ENCODE measurements around the gene DEFB132. TPM values are rescaled to one million over a fixed set of nuclear protein-coding genes. Genes with fewer than 3 reads are reported as not detected.
A peak's percentile ranks its signal among the peaks of the same experiment; 100 is the strongest.

DEFB132 gene
- total and polyA plus RNA-seq, 9 of the 15 experiments (the other 6 are each of a cell fraction or from before 2014, with no cell fraction given): not detected

DNA sequence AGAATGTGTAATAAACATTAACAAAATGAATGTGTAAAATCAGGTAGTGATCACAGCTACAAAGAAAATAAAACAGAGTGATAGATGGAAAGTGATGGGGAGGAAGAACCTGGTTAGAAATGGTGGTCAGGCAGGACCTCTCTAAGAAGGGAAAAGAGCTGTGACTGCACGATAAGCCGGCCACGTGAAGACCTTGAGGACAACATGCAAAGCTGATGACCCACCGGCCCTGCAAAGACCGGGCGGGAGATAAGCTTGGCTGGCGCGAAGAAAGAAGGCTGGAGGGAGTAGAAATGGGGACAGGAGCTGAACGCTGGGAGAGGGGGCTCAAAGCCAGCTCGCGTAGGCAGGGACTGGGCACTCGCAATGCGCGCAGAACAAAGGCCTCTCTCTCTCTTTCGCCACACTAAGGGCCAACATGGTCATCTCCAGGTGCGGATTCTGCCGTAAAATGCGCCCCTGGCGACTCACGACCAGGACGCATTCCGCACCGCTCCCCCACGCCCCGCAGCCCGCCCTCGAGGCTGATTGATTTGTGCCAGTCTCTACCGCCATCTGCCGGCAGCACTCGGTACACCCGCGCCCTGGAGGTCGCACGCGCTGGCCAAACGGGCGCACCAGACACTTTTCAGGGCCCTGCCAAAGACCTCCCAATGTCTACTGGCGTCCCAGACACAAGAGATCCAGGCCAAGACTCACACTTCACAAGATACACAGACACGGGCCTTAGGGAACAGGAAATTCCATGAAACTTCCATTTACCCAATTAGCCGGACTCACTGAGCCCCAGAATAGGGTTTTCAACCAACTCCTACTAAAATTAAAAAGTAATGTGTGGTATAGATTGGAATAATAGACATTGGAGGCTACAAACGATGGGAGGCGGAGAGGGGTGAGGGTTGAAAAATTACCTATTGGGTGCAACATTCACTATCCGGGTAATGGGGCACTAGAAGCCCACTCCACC lies 9.4 kb downstream of the DEFB132 start (continued):
- no peak for TF ChIP-seq ZNF75A (CRISPR knock-in tag; IDR thresholded peaks at IDR 0.05)
- TF ChIP-seq GATA2 (CRISPR knock-in tag; IDR thresholded peaks at IDR 0.05): peak; percentile 95
- TF ChIP-seq FOXK2 (conservative IDR thresholded peaks at IDR 0.05 in 1 of 2, IDR thresholded peaks at IDR 0.05 in 1 of 2; ENCODE audit: low read depth in 2 of 2): peak; percentile 87 to 88

DNA sequence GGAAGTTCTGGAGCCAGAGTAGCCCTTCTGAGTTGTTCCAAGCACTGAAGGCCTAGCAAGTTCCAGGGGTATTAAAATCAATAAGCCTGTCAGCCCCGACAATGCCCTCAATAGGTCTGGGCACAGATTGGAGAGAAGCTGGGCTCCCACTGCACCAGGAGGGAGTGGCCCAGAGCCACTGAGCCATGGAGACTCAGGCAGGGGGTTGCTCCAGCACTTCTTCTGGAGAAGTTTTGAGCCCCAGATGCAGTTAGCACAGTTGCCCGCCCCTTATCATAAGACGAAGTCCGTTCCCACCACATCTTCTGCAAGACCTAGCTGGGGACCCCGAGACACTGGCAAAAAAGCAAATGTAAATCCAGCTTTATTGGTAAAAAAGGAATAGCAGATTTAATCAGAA lies 13.0 kb downstream of the DEFB132 start:
- no TSS peak for BruUV-seq (replicated peaks)
- H3K4me1 ChIP-seq (replicated peaks in 1 of 2; ENCODE audit: control insufficient read depth in 2 of 2, insufficient read depth in 2 of 2, low read length in 2 of 2): peaks cover 9 to 11% of the 10 kb centered on the region in 2 experiments; a peak in 4 of 5 replicates
- no peaks in the 10 kb centered on the region for H3K9me3 ChIP-seq (replicated peaks; ENCODE audit: control insufficient read depth, insufficient read depth, low read depth, low read length)
- H3K27me3 ChIP-seq (ENCODE audit: control insufficient read depth in 2 of 2, insufficient read depth in 2 of 2, low read length in 2 of 2): no peaks in the 10 kb centered on the region
- POLR2A ChIA-PET: interaction anchor here (1.6 kb wide), 1 partner anchor 12 kb away, joined by 3 read pairs; no protein-coding TSS in a partner anchor
- CTCF ChIA-PET (ENCODE audit: low intra/inter-chr PET ratio): no interaction called here
- H3K79me2 ChIP-seq (ENCODE audit: control insufficient read depth, insufficient read depth, low read length): no peaks in the 10 kb centered on the region
- H3K4me2 ChIP-seq (ENCODE audit: insufficient read depth, low read length): no peak overlapping the region
- H3K27ac ChIP-seq (ENCODE audit: extremely low read depth, low read depth, low read length): no peak overlapping the region
- intact Hi-C loops (cut with micrococcal nuclease) (no loop called here), in situ Hi-C loops (cut with MboI) (no loop called here)
- H3K9me1 ChIP-seq (ENCODE audit: control insufficient read depth, insufficient read depth, low read length): no peaks in the 10 kb centered on the region
- H3K4me3 ChIP-seq: no peak overlapping the region
- WGBS (ENCODE audit: insufficient coverage, low coverage, missing lambda C conversion rate): 44% methylated on average over 2 of the region's 5 CpGs
- FAIRE-seq (no peak), DNase-seq (ENCODE audit: extremely low read depth in 1 of 4, low spot score in 3 of 4) (no peak), ATAC-seq (no peak)
- H2AFZ ChIP-seq (ENCODE audit: low read depth, low read length): no peak overlapping the region
- no peaks in the 10 kb centered on the region; the same call in 2 of the 3 replicates for H3K36me3 ChIP-seq (ENCODE audit: control insufficient read depth, insufficient read depth, low read length)
- H3K9ac ChIP-seq (ENCODE audit: insufficient read depth in 1 of 2, low read depth in 2 of 2, low read length in 2 of 2): no peak overlapping the region
- no peaks in the 10 kb centered on the region for H4K20me1 ChIP-seq (replicated peaks; ENCODE audit: control insufficient read depth, insufficient read depth, low read length)
- TF ChIP-seq JUNB (CRISPR knock-in tag; conservative IDR thresholded peaks at IDR 0.05) (no peak), MAZ (CRISPR knock-in tag; conservative IDR thresholded peaks at IDR 0.05 in 1 of 2, IDR thresholded peaks at IDR 0.05 in 1 of 2) (no peak)
- TF ChIP-seq, protein P1, sequence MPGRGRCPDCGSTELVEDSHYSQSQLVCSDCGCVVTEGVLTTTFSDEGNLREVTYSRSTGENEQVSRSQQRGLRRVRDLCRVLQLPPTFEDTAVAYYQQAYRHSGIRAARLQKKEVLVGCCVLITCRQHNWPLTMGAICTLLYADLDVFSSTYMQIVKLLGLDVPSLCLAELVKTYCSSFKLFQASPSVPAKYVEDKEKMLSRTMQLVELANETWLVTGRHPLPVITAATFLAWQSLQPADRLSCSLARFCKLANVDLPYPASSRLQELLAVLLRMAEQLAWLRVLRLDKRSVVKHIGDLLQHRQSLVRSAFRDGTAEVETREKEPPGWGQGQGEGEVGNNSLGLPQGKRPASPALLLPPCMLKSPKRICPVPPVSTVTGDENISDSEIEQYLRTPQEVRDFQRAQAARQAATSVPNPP (IDR thresholded peaks at IDR 0.05; ENCODE audit: borderline replicate concordance, insufficient read depth, insufficient read length): no peak
- TF ChIP-seq, protein P2, sequence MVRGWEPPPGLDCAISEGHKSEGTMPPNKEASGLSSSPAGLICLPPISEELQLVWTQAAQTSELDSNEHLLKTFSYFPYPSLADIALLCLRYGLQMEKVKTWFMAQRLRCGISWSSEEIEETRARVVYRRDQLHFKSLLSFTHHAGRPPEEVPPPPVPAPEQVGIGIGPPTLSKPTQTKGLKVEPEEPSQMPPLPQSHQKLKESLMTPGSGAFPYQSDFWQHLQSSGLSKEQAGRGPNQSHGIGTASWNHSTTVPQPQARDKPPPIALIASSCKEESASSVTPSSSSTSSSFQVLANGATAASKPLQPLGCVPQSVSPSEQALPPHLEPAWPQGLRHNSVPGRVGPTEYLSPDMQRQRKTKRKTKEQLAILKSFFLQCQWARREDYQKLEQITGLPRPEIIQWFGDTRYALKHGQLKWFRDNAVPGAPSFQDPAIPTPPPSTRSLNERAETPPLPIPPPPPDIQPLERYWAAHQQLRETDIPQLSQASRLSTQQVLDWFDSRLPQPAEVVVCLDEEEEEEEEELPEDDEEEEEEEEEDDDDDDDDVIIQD (CRISPR knock-in tag; IDR thresholded peaks at IDR 0.05): no peak
